Measurements from ENCODE around the gene TTC14.
"Not testable (repeated sequence)": the region's sequence is repeated elsewhere in the genome, so short reads cannot be mapped to it uniquely, and the experiment has no call there.

Gene TTC14

GRCh38 chr3:180601688-180602666 lies at the start of gene TTC14:
TSS of gene TTC14 (plus strand) at chr3:180602163. CDS start at chr3:180602262, 99 bp downstream.
- peak; percentile 96 for DNase-seq

- DNase-seq, result no peak
These were observed 38.6 kb upstream of the TTC14 start for GRCh38 chr3:180563406-180563805.

GRCh38 chr3:180564676-180565075 lies 37.3 kb upstream of the TTC14 start:
- DNase-seq, result no peak

- DNase-seq, result no peak
These were observed 31.7 kb upstream of the TTC14 start for GRCh38 chr3:180570238-180570637.

GRCh38 chr3:180571831-180572598 lies 29.9 kb upstream of the TTC14 start:
- no peak for DNase-seq

GRCh38 chr3:180575571-180575970 lies 26.4 kb upstream of the TTC14 start:
- no peak for DNase-seq

- DNase-seq, result no peak
These were observed 21.0 kb upstream of the TTC14 start for GRCh38 chr3:180580934-180581333.

GRCh38 chr3:180590396-180590795 lies 11.6 kb upstream of the TTC14 start:
- DNase-seq, result no peak

GRCh38 chr3:180593631-180594030 lies 8.3 kb upstream of the TTC14 start:
- not testable (repeated sequence) for DNase-seq

- DNase-seq, result peak; percentile 44
These were observed 7.1 kb upstream of the TTC14 start for GRCh38 chr3:180594631-180595558.

- no peak for DNase-seq
These were observed 6.4 kb upstream of the TTC14 start for GRCh38 chr3:180595559-180595935.

- no peak for DNase-seq
These were observed 1.5 kb upstream of the TTC14 start for GRCh38 chr3:180600473-180600872.

- DNase-seq, result no peak
These were observed 9.0 kb downstream of the TTC14 start for GRCh38 chr3:180611006-180611405.

GRCh38 chr3:180612364-180612763 lies 10.4 kb downstream of the TTC14 start:
- no peak for DNase-seq

GRCh38 chr3:180615954-180616353 lies 14.0 kb downstream of the TTC14 start:
- no peak for DNase-seq

GRCh38 chr3:180617049-180617448 lies 15.1 kb downstream of the TTC14 start:
- DNase-seq, result no peak

GRCh38 chr3:180618563-180618962 lies 16.6 kb downstream of the TTC14 start:
- not testable (repeated sequence) for DNase-seq

- DNase-seq, result no peak
These were observed 17.8 kb downstream of the TTC14 start for GRCh38 chr3:180619723-180620122.

GRCh38 chr3:180624714-180625113 lies 22.8 kb downstream of the TTC14 start:
- DNase-seq, result no peak

GRCh38 chr3:180626844-180627243 lies 24.9 kb downstream of the TTC14 start:
- no peak for DNase-seq

- no peak for DNase-seq
These were observed 28.4 kb downstream of the TTC14 start for GRCh38 chr3:180630371-180630770.

- DNase-seq, result no peak
These were observed 29.4 kb downstream of the TTC14 start for GRCh38 chr3:180631317-180631716.

GRCh38 chr3:180633722-180634121 lies 31.8 kb downstream of the TTC14 start:
- no peak for DNase-seq
